NCI-H1417 treated with DMSO at 0.1 percent for 48 hours (cell line): ENCODE data around the gene UBTFL1.
"Not testable (repeated sequence)": the region's sequence is repeated elsewhere in the genome, so short reads cannot be mapped to it uniquely, and the experiment has no call there.

Source experiments
- DNase-seq: peaks from one replicate; lab custom pipeline; 2025; lab: John Stamatoyannopoulos, UW

UBTFL1 gene

GRCh38 chr11:90085650-90086049, at the start of gene UBTFL1:
UBTFL1 (plus strand) TSS chr11:90085950; CDS start chr11:90085950, 0 bp downstream.
- DNase-seq: not testable (repeated sequence)

- not testable (repeated sequence) for DNase-seq
These were observed 34.0 kb upstream of the UBTFL1 start for GRCh38 chr11:90051591-90052209.

- not testable (repeated sequence) for DNase-seq
These were observed 33.4 kb upstream of the UBTFL1 start for GRCh38 chr11:90052311-90052710.

GRCh38 chr11:90053545-90053944, 32.2 kb upstream of the UBTFL1 start:
- not testable (repeated sequence) for DNase-seq

DNA sequence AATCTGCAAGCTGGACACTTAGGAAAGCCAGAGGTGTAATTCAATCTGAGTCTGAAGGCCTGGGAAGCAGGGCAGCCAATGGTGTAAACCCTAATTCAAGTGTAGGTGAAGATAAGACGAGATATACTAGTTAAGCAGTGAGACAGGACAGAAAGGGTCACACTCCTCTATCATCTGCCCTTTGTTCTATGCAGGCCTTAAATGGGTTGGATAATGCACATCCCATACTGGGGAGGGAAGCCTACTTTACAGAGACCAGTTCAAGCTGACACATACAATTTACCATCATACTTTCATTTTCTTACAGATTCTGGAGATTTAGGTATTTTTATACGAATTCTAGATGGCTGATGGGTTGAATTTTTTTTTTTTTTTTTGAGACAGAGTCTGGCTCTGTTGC, 3.0 kb downstream of the UBTFL1 start:
- DNase-seq: not testable (repeated sequence)

- DNase-seq: not testable (repeated sequence)
These were observed 9.6 kb downstream of the UBTFL1 start for GRCh38 chr11:90095230-90095924.

DNA sequence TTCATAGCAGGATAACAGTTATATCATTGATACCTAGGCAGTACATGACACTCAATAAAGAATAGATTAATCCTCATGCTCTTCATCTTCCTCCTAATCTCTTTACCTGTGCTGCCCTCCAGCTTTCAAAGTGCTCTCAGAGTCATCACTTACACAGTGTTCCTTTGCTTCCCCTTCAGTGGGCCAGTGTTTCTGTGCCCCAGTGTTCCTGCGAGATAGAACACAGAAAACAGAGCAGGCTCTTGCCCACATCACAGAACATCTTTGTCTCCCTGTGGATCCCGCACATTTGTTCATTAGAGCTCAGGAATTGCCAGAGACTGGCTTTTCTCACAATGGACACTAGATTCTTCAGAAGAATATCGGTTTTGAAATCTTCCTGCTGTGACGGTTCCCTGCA, 12.5 kb downstream of the UBTFL1 start:
- DNase-seq: not testable (repeated sequence)

- no peak for DNase-seq
These were observed 14.7 kb downstream of the UBTFL1 start for GRCh38 chr11:90100431-90100830.

DNA sequence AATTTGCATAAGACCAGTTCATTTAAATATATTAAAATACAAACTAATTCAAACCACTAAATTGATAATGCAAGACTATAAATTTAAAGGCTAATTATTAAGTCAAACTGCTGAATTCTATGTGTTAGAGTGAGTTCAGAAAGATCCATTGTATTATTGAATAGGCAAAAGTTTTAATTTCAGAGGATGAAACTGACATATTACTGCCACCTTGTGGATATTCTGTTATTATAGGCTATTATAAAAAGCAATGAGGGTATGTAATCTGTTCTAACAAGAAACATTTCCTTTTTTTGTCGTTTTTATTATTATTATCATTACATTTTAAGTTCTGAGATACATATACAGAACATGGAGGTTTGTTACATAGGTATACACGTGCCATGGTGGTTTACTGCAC, 27.8 kb downstream of the UBTFL1 start:
- DNase-seq: no peak

GRCh38 chr11:90120191-90120590, 34.4 kb downstream of the UBTFL1 start:
- DNase-seq: no peak

- DNase-seq: no peak
These were observed 38.6 kb downstream of the UBTFL1 start for GRCh38 chr11:90124371-90124770.

- no peak for DNase-seq
These were observed 39.2 kb downstream of the UBTFL1 start for GRCh38 chr11:90124946-90125345.

DNA sequence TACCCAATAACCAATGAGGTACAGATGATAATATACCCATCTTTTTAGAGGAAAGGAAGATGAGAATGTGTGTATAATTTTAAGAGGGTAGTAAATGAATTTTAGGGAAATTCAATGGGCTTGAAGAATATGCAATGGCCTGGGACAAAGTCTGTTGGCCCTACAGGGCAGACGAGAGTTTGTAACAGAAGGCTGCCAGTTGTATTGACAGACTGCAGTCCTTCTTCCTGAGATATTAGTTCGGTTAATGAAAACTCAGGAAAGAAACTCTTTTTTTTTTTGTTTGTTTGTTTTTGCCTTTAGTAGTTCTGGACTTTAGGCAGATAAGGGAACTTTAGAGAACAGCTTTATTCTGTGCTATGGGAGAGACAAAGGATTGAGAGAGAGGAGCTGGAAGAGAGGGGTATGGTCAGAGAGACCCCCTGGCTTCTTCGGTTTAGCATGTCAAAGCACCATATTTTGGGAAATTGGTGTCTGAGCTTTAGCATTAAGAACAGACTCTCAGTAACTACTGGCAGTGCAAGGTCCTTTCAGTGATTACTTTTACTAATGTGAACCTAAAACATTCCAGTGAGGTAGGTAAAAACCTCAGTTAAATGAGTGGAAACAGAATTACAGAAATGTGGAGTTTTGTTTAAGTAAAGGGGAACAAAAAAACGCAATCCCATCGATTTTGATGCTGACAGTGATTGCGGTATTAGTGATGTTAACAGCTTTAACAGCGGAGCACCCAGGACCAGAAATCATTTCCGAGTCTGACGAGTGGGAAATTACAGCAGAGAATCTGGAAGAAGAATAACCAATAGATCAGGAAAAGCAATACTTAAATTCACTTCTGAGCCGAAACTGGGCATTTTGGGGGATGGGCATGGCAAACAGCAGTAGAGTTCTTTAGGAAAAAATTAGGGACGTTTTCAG, 48.1 kb downstream of the UBTFL1 start:
- DNase-seq: no peak

DNA sequence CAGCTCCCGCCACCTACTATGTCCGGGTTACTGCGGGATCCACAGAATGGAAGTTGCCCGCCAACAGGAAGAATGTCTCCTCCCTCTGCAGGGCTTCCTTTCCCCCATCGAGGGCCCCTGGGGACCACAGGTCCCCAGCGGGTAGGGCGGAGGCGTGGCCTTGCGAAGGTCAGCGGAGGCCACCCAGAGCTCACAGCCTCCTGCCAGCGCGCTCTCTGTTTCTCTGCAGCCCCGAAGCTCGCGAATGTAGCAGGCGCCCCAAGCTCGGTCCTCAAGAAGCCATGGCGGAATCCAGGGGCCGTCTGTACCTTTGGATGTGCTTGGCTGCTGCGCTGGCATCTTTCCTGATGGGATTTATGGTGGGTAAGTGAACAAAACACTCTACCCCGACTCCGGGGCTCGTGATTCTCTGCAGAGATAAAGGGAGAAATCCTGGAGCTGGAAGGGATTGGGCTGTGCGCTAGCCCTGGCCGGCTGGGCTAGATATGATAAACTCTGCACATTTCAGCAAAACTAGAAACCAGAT, 48.8 kb downstream of the UBTFL1 start, which contains the start of gene NAALAD2:
NAALAD2 (plus strand) TSS at position 186 of the 526 bp plus-strand sequence; CDS start at position 282, 96 bp downstream.
- no peak for DNase-seq

- no peak for DNase-seq
These were observed 49.3 kb downstream of the UBTFL1 start for GRCh38 chr11:90135016-90135415.
